Mammary epithelial cell (primary cell): ENCODE data around the gene OPN5.

Experiments
- CTCF ChIP-seq, 2 donors: IDR thresholded peaks in 1 of 2; conservative IDR thresholded peaks in 1 of 2; 2 replicates each; pipeline ENCODE4 v1.5.1; 2011 to 2012; ENCODE audit warnings: inconsistent platforms in 2 of 2, low read length in 2 of 2, mild to moderate bottlenecking in 2 of 2, control low read depth in 1 of 2, low read depth in 1 of 2; ENCODE audit not compliant: insufficient read depth in 1 of 2; ENCODE audit errors: extremely low read depth in 1 of 2
- EZH2 ChIP-seq: IDR thresholded peaks from 2 replicates; pipeline ENCODE4 v1.6.1; 2012; ENCODE audit warnings: low read length, inconsistent platforms, borderline replicate concordance

DNA sequence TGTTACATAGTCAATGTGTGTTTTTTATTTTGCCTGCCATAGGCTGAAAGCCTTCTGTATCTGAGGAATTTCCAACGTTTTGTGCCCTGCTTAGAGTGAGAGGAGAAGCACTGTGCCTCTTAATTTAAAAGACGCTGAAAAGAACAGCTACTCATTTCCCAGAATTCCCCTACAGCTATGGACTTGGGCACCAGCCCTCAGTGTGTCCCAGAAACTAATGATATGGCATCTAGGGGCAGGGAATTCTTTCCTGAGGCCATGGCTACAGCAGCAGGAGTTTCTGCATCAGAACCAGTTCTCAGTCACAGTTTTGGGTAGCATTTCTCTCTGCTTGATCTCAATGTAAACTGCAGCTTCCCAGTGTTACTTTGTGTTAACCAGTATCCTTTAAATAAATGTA lies 20.2 kb downstream of the OPN5 start:
- no peak for TF ChIP-seq EZH2
- TF ChIP-seq CTCF (conservative IDR thresholded peaks at IDR 0.05 in 1 of 2, IDR thresholded peaks at IDR 0.05 in 1 of 2; ENCODE audit: extremely low read depth in 1 of 2, insufficient read depth in 1 of 2, low read depth in 1 of 2, low read length in 2 of 2) = no peak
